IPS-NIHi7 (cell line): ENCODE data around the gene SLC22A31.
A peak's percentile ranks its signal among the peaks of the same experiment; 100 is the strongest.
"Not testable (repeated sequence)": the region's sequence is repeated elsewhere in the genome, so short reads cannot be mapped to it uniquely, and the experiment has no call there.

ENCODE experiments used
- DNase-seq: peaks from one replicate; pipeline ENCODE4 v3.0.0; 2012; ENCODE audit warnings: mixed read lengths; ENCODE audit errors: extremely low spot score

SLC22A31 gene

GRCh38 chr16:89192956-89193575, 7.3 kb downstream of the SLC22A31 start:
- DNase-seq, result peak; percentile 93

GRCh38 chr16:89192186-89192955, 8.0 kb downstream of the SLC22A31 start:
- DNase-seq, result peak; percentile 72

GRCh38 chr16:89191901-89192185, 8.5 kb downstream of the SLC22A31 start:
- DNase-seq, result no peak

- no peak for DNase-seq
These were observed 9.1 kb downstream of the SLC22A31 start for GRCh38 chr16:89191033-89191900.

GRCh38 chr16:89190150-89190958, 10.0 kb downstream of the SLC22A31 start:
- no peak for DNase-seq

GRCh38 chr16:89189358-89190025, 10.8 kb downstream of the SLC22A31 start:
- no peak for DNase-seq

GRCh38 chr16:89188471-89189357, 11.6 kb downstream of the SLC22A31 start:
- not testable (repeated sequence) for DNase-seq

GRCh38 chr16:89187770-89188392, 12.5 kb downstream of the SLC22A31 start:
- no peak for DNase-seq

GRCh38 chr16:89187032-89187769, 13.1 kb downstream of the SLC22A31 start:
- no peak for DNase-seq

- DNase-seq, result not testable (repeated sequence)
These were observed 13.7 kb downstream of the SLC22A31 start for GRCh38 chr16:89186593-89187031.

- DNase-seq, result not testable (repeated sequence)
These were observed 14.3 kb downstream of the SLC22A31 start for GRCh38 chr16:89185887-89186592.

GRCh38 chr16:89184933-89185794, 15.2 kb downstream of the SLC22A31 start:
- DNase-seq, result no peak

- no peak for DNase-seq
These were observed 15.7 kb downstream of the SLC22A31 start for GRCh38 chr16:89184677-89184932.

- no peak for DNase-seq
These were observed 16.2 kb downstream of the SLC22A31 start for GRCh38 chr16:89183975-89184676.

- DNase-seq, result no peak
These were observed 16.9 kb downstream of the SLC22A31 start for GRCh38 chr16:89183463-89183862.

GRCh38 chr16:89179656-89180315, 20.6 kb downstream of the SLC22A31 start:
- DNase-seq, result no peak

- DNase-seq, result no peak
These were observed 21.2 kb downstream of the SLC22A31 start for GRCh38 chr16:89179148-89179484.
